Peyer's patch (tissue), 4 donors: Measurements from ENCODE around the gene ITFG2.

ENCODE experiments used
- POLR2A ChIP-seq, 2 donors: fragments of 450-650 bp; IDR thresholded peaks; one replicate each; pipeline ENCODE4 v1.5.1; 2017; ENCODE audit warnings: antibody characterized with exemption in 2 of 2, mild to moderate bottlenecking in 2 of 2, moderate library complexity in 2 of 2
- TF ChIP-seq, protein P1 (sequence below), 6 experiments: fragments of 450-650 bp in 4 of 6; fragments of 200-600 bp in 2 of 6; sonication (generic) in 1 of 6; IDR thresholded peaks; one replicate each; pipeline ENCODE4 v1.5.1; 2017 to 2019; ENCODE audit warnings: antibody characterized with exemption in 6 of 6, mild to moderate bottlenecking in 3 of 6, moderate library complexity in 1 of 6

DNA sequence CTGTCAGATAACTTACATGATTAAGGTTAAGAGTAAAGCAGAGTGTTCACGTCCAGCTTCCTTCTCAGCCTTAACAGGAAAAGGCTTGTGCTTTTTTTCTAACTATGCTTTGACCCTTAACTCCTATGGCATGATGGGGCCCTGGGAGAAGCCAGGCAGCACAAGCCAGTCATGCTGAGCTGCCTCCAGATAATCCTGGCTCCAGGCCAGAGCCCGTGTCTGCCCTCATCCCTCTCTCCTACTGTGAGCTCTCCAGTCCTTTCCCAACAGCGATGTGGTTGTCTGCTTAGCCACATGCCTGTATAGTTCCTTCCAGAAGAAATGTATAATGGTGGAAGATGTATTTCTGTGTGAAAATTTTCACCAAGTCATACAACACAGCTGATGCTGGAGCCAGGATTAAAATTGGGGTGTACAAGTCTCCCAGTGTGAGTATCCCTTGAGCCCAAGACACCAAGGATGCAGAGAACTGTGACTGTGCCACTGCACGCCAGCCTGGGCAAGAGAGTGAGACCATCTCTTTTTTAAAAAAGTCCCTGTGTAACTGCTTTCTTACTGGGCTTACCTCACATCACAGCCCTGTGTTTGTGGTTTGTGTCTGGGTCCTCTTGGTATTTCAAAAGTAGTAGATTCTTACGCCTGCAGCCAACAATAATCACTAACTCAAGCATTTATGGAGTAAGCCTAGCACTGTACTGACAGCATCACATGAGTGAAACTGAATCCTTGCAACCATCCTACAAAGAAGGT, 7.9 kb upstream of the ITFG2 start:
- no peak for TF ChIP-seq POLR2A (IDR thresholded peaks at IDR 0.05)
- TF ChIP-seq, protein P1, sequence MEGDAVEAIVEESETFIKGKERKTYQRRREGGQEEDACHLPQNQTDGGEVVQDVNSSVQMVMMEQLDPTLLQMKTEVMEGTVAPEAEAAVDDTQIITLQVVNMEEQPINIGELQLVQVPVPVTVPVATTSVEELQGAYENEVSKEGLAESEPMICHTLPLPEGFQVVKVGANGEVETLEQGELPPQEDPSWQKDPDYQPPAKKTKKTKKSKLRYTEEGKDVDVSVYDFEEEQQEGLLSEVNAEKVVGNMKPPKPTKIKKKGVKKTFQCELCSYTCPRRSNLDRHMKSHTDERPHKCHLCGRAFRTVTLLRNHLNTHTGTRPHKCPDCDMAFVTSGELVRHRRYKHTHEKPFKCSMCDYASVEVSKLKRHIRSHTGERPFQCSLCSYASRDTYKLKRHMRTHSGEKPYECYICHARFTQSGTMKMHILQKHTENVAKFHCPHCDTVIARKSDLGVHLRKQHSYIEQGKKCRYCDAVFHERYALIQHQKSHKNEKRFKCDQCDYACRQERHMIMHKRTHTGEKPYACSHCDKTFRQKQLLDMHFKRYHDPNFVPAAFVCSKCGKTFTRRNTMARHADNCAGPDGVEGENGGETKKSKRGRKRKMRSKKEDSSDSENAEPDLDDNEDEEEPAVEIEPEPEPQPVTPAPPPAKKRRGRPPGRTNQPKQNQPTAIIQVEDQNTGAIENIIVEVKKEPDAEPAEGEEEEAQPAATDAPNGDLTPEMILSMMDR (IDR thresholded peaks at IDR 0.05), result no peak
